Kidney (tissue), 14 donors: ENCODE data around the gene MINDY4. TPM values are rescaled to one million over a fixed set of nuclear protein-coding genes. Genes with fewer than 3 reads are reported as not detected.

ENCODE experiments used
- DNase-seq, 5 donors: peaks; one replicate each; pipeline ENCODE4 v3.0.0-alpha.2; 2013 to 2020
- FAIRE-seq: peaks from 2 replicates; lab custom pipeline; 2012; peaks lifted over from hg19 to GRCh38; lab: Jason Lieb, UNC
- H3K27ac ChIP-seq, 2 donors: one replicate each; pipeline ENCODE4 v1.7.0; 2013; ENCODE audit warnings: low read depth in 2 of 2, low read length in 2 of 2, inconsistent platforms in 1 of 2
- H3K27me3 ChIP-seq: one replicate; pipeline ENCODE4 v1.7.1; 2013; ENCODE audit warnings: low read length, inconsistent platforms; ENCODE audit not compliant: control insufficient read depth, insufficient read depth
- H3K36me3 ChIP-seq, 3 donors: one replicate each; pipeline versions ENCODE4 v1.7.0 to v1.7.1; 2013; ENCODE audit warnings: low read length in 3 of 3, control low read depth in 1 of 3, inconsistent platforms in 1 of 3; ENCODE audit not compliant: insufficient read depth in 3 of 3, control insufficient read depth in 2 of 3
- H3K4me1 ChIP-seq, 3 donors: one replicate each; pipeline versions ENCODE4 v1.7.0 to v1.7.1; 2013; ENCODE audit warnings: low read length in 3 of 3, inconsistent platforms in 1 of 3, low read depth in 1 of 3; ENCODE audit not compliant: control insufficient read depth in 2 of 3, insufficient read depth in 2 of 3
- H3K4me3 ChIP-seq, 3 donors: one replicate each; pipeline versions ENCODE4 v1.7.0 to v1.8.1; 2013; ENCODE audit warnings: low read length in 3 of 3, control low read depth in 1 of 3, inconsistent platforms in 1 of 3
- H3K9ac ChIP-seq, 3 donors: one replicate each; pipeline versions ENCODE4 v1.7.0 to v1.7.1; 2013; ENCODE audit warnings: low read length in 3 of 3, control low read depth in 1 of 3, inconsistent platforms in 1 of 3
- H3K9me3 ChIP-seq, 3 donors: one replicate each; pipeline versions ENCODE4 v1.7.0 to v1.7.1; 2013; ENCODE audit warnings: low read length in 3 of 3, control low read depth in 1 of 3, inconsistent platforms in 1 of 3; ENCODE audit not compliant: control insufficient read depth in 2 of 3, insufficient read depth in 1 of 3
- intact Hi-C: fragments of 100-400 bp; cut with DNase I; formaldehyde crosslinking; loops from one replicate; pipeline ENCODE4 v1.11.1; 2022
- polyA plus RNA-seq: library from polyadenylated mRNA; stranded (reverse); fragments of 350-450 nt; fragmentation: Illumina TruSeq; extraction: RNeasy Lipid Tissue Mini Kit (QIAGEN cat#74804); gene quantifications from one replicate; pipeline ENCODE4 v1.2.3, GENCODE V29; 2014; ENCODE audit warnings: low read depth, low replicate concordance; ENCODE audit not compliant: insufficient read depth
- total RNA-seq: library from RNA; stranded (reverse); fragmentation: NEBNext Ultra II Directional; extraction: Animal tissue kit (Norgen Biotek cat#: 25700); gene quantifications from one replicate; pipeline ENCODE4 v1.2.1, GENCODE V29; 2021
- TF ChIP-seq, protein P1 (sequence below): IDR thresholded peaks from 3 replicates; pipeline ENCODE4 v1.5.1; 2012; ENCODE audit warnings: mild to moderate bottlenecking, moderate library complexity, borderline replicate concordance; ENCODE audit not compliant: insufficient read depth; ENCODE audit errors: extremely low read depth
- donor health status: control.
- donor health status: control.
- donor health status: control.
- donor health status: control.
- donor health status: control.
- donor health status: DM: yes; HTN: yes; CAD: no.
- donor health status: Normal renal cell carcinoma (clear cell type).

The MINDY4 gene
- total and polyA plus RNA-seq, 2 donors from 2014 or later: 5.3 to 15.3 TPM

DNA sequence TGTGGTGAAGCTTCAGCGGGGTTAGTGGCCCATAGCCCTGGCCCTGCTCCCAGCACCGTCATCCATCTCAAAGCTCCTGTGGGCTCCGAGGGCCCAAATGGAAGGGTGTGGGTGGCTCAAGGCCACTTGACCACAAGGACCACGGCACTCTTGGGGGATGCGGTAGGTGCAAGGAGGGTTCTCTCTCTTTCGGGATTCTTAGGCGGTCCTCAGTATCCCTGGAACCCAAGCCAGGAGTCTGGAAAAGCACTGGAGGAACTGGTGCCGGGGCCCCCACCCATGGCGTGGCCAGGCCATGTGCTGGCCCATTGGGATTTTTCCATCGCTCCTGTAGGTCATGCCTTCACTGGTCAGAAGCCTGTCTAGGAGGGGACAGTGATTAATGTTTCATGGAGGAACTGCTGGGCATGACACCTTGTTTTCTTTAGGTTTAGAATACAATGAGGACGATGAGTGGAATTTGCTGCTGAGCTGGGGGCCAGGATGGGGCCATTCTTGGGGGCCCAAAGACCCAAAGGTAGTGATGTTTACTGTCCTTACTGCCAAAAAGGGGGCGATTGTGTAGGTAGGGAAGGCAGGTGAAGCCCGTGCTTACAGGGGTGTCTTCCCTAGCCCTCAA is 157.1 kb downstream of the MINDY4 start:
- intact Hi-C loops: no loop called here
- Histone ChIP-seq H3K27ac (no peak overlapping the region), H3K36me3 (peaks cover 0 to 27% (median 15%) of the 10 kb centered on the region in 3 donors), H3K27me3 (no peaks in the 10 kb centered on the region), H3K9me3 (peaks cover 0 to 9% (median 0%) of the 10 kb centered on the region in 3 donors), H3K4me1 (peaks cover 0 to 13% (median 7%) of the 10 kb centered on the region in 3 donors), H3K4me3 (no peak overlapping the region), H3K9ac (no peak overlapping the region)
- no peak for FAIRE-seq
- peak in 2 of 5 donors; percentile 7 to 34 for DNase-seq
- TF ChIP-seq, protein P1, sequence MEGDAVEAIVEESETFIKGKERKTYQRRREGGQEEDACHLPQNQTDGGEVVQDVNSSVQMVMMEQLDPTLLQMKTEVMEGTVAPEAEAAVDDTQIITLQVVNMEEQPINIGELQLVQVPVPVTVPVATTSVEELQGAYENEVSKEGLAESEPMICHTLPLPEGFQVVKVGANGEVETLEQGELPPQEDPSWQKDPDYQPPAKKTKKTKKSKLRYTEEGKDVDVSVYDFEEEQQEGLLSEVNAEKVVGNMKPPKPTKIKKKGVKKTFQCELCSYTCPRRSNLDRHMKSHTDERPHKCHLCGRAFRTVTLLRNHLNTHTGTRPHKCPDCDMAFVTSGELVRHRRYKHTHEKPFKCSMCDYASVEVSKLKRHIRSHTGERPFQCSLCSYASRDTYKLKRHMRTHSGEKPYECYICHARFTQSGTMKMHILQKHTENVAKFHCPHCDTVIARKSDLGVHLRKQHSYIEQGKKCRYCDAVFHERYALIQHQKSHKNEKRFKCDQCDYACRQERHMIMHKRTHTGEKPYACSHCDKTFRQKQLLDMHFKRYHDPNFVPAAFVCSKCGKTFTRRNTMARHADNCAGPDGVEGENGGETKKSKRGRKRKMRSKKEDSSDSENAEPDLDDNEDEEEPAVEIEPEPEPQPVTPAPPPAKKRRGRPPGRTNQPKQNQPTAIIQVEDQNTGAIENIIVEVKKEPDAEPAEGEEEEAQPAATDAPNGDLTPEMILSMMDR: no peak

DNA sequence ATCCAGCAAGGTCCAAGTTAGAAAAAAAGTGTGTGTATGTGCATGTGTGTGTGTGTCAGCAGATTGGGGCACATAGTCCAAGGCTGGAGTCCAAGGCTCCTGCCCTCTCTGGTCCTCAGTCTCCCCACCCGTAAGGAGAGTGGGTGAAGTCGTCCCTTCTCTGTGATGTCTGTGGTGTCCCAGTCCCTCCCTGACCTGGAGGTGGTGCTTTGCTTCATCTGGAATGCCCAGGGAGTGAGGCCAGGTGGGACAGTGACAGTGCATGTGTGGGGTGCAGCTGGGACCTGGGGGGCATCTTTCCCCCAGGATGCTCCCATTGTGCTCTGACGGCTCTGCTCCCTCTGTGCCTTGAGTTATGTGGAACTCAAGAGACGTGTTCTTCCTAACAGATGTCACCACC is 158.5 kb downstream of the MINDY4 start:
- H3K36me3 ChIP-seq: peaks cover 0 to 17% (median 8%) of the 10 kb centered on the region in 3 donors
- no peak overlapping the region for H3K4me3 ChIP-seq
- H3K27ac ChIP-seq: no peak overlapping the region
- intact Hi-C loops: no loop called here
- no peaks in the 10 kb centered on the region for H3K27me3 ChIP-seq
- TF ChIP-seq, protein P1: no peak
- peak in 2 of 5 donors; percentile 6 to 35 for DNase-seq
- no peak for FAIRE-seq
- peaks cover 0 to 19% (median 7%) of the 10 kb centered on the region in 3 donors for H3K4me1 ChIP-seq
- H3K9ac ChIP-seq: no peak overlapping the region
- H3K9me3 ChIP-seq: peaks cover 0 to 9% (median 0%) of the 10 kb centered on the region in 3 donors

DNA sequence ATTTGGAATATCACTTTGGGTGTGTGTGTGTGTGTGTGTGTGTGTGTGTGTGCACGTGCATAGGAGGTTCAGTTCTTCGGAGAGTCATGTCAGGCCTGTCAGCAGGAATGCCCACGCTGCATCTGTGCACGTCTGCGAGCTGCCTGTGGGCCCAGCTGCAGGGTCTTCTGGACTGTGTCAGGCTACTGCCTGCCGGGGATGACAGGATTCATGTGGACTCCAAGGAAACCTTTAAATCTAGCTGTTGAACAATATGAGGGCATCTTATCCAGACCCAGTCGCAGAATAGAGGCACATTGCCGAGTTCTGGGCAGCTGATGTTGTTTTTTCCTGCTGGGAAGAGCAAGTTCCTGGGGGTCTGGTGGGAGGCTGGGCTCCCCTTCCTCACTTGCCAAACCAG is 159.4 kb downstream of the MINDY4 start:
- TF ChIP-seq, protein P1: no peak
- Histone ChIP-seq H3K4me3 (no peak overlapping the region), H3K9ac (no peak overlapping the region), H3K4me1 (peaks cover 0 to 19% (median 7%) of the 10 kb centered on the region in 3 donors), H3K9me3 (peaks cover 0 to 9% (median 0%) of the 10 kb centered on the region in 3 donors), H3K27me3 (no peaks in the 10 kb centered on the region), H3K27ac (peak overlapping the region; percentile 50 to 61), H3K36me3 (peaks cover 0 to 7% (median 0%) of the 10 kb centered on the region in 3 donors)
- no peak for FAIRE-seq
- DNase-seq: peak in 3 of 5 donors; percentile 11 to 36 (median 34)
- intact Hi-C loops: no loop called here
